Measurements from ENCODE around the gene PSMG3.
"Not testable (repeated sequence)": the region's sequence is repeated elsewhere in the genome, so short reads cannot be mapped to it uniquely, and the experiment has no call there.

Gene PSMG3

GRCh38 chr7:1531263-1531978 lies 38.4 kb downstream of the PSMG3 start:
- no peak for FAIRE-seq

GRCh38 chr7:1530946-1531262 lies 38.9 kb downstream of the PSMG3 start:
- FAIRE-seq: no peak

- no peak for FAIRE-seq
These were observed 40.3 kb downstream of the PSMG3 start for GRCh38 chr7:1529383-1530116.

GRCh38 chr7:1526271-1526754 lies 43.5 kb downstream of the PSMG3 start:
- FAIRE-seq: no peak

- FAIRE-seq: no peak
These were observed 44.4 kb downstream of the PSMG3 start for GRCh38 chr7:1525409-1525808.

- no peak for FAIRE-seq
These were observed 46.0 kb downstream of the PSMG3 start for GRCh38 chr7:1523844-1524243.

- FAIRE-seq: no peak
These were observed 46.6 kb downstream of the PSMG3 start for GRCh38 chr7:1523208-1523607.

GRCh38 chr7:1521456-1521855 lies 48.4 kb downstream of the PSMG3 start:
- FAIRE-seq: no peak

GRCh38 chr7:1520539-1521234 lies 49.1 kb downstream of the PSMG3 start:
- no peak for FAIRE-seq

- FAIRE-seq: not testable (repeated sequence)
These were observed 50.4 kb downstream of the PSMG3 start for GRCh38 chr7:1519322-1519922.

Data from G401.6 (cell line).